ENCODE results near the gene STK36.

The STK36 gene

GRCh38 chr2:218748741-218749441 lies 77.0 kb downstream of the STK36 start:
- no peak for DNase-seq
